Adrenal gland (tissue), 12 donors: ENCODE data around the gene MACROH2A1. TPM values are rescaled to one million over a fixed set of nuclear protein-coding genes. Genes with fewer than 3 reads are reported as not detected.
A peak's percentile ranks its signal among the peaks of the same experiment; 100 is the strongest.

ENCODE experiments used
- DNase-seq, 7 donors: peaks; one replicate each; pipeline ENCODE4 v3.0.0-alpha.2; 2019 to 2020
- H3K27ac ChIP-seq, 5 donors: fragments of 200-600 bp; sonication (generic) in 4 of 5; 1 replicate in 3 of 5; 2 replicates in 2 of 5; pipeline versions ENCODE4 v1.5.1 to v1.8.0; 2016 to 2020; ENCODE audit warnings: mild to moderate bottlenecking in 1 of 5
- H3K27me3 ChIP-seq: fragments of 200-600 bp; 2 replicates; pipeline ENCODE4 v1.8.0; 2021
- H3K36me3 ChIP-seq, 2 donors: fragments of 200-600 bp; replicated peaks in 1 of 2; 1 replicate in 1 of 2; 2 replicates in 1 of 2; pipeline versions ENCODE4 v1.5.1 to v1.8.0; 2018 to 2022
- H3K4me1 ChIP-seq, 2 donors: fragments of 200-600 bp; replicated peaks in 1 of 2; 1 replicate in 1 of 2; 2 replicates in 1 of 2; pipeline versions ENCODE4 v1.5.1 to v1.8.0; 2018 to 2021
- H3K4me3 ChIP-seq, 4 donors: fragments of 200-600 bp; sonication (generic) in 3 of 4; one replicate each; pipeline ENCODE4 v1.5.1; 2016 to 2018
- H3K9me3 ChIP-seq, 3 donors: fragments of 200-600 bp; sonication (generic) in 1 of 3; replicated peaks in 1 of 3; 1 replicate in 2 of 3; 2 replicates in 1 of 3; pipeline versions ENCODE4 v1.5.1 to v1.8.0; 2016 to 2021
- CTCF ChIP-seq, 6 experiments: fragments of 450-650 bp in 4 of 6; fragments of 200-600 bp in 2 of 6; sonication (generic) in 1 of 6; IDR thresholded peaks; 1 replicate in 5 of 6; 2 replicates in 1 of 6; pipeline versions ENCODE4 v1.5.1 to v1.8.0; 2016 to 2021; ENCODE audit warnings: antibody characterized with exemption in 6 of 6, mild to moderate bottlenecking in 2 of 6, moderate library complexity in 1 of 6
- POLR2A ChIP-seq, 2 donors: fragments of 450-650 bp; IDR thresholded peaks; one replicate each; pipeline ENCODE4 v1.6.1; 2017; ENCODE audit warnings: antibody characterized with exemption in 2 of 2, mild to moderate bottlenecking in 2 of 2, moderate library complexity in 1 of 2
- WGBS, 4 donors: extraction: QIAGEN DNeasy Blood & Tissue Kit in 2 of 4; methylation state at CpG; one replicate each; pipeline versions ENCODE4 v1.1.5 to v1.1.7; 2013 to 2017; 5-methylcytosine and 5-hydroxymethylcytosine counted together
- intact Hi-C, 2 donors: fragments of 100-400 bp; cut with DNase I; formaldehyde crosslinking; loops; one replicate each; pipeline versions ENCODE4 v1.14.1 to v1.15.0; 2022 to 2023
- polyA plus RNA-seq, 3 donors: library from polyadenylated mRNA; stranded (reverse); fragments of 200-250 nt in 2 of 3; fragments of 350-450 nt in 1 of 3; fragmentation: Illumina TruSeq in 1 of 3; extraction: RNeasy Lipid Tissue Mini Kit (QIAGEN cat#74804) in 1 of 3; gene quantifications; one replicate each; pipeline ENCODE4 v1.2.3, GENCODE V29; 2013 to 2014
- total RNA-seq, 9 donors: library from RNA; depleted of rRNA in 4 of 9; stranded (reverse); fragments of >200 nt in 4 of 9; fragments of 120-200 nt in 1 of 9; fragmentation: NEBNext Ultra II Directional in 1 of 9; extraction: Animal tissue kit (Norgen Biotek cat#: 25700) in 1 of 9; gene quantifications; one replicate each; pipeline versions ENCODE4 v1.1.0 to v1.2.4, GENCODE V29; 2013 to 2023
- donor health status: healthy with polysubstance abuse.
- donor health status: Bipolar disorder and iron deficiency.
- donor health status: DM: yes; HTN: yes; CAD: no.
- donor health status: DM: no; HTN: no; CAD: no.
- donor health status: DM: no; HTN: no; CAD: no.
- donor health status: DM: yes; HTN: yes; CAD: no.

The MACROH2A1 gene
- total and polyA plus RNA-seq, 12 donors, result 77.2 to 241 (median 144) TPM

GRCh38 chr5:135332519-135333150 is 66.4 kb downstream of the MACROH2A1 start:
- intact Hi-C loops, result loop anchor here (10.0 kb wide), 2 partner anchors 118 to 418 kb away; no protein-coding TSS in a partner anchor
- TF ChIP-seq POLR2A (IDR thresholded peaks at IDR 0.05), result no peak
- peak; percentile 34 to 67 (median 62) for TF ChIP-seq CTCF (IDR thresholded peaks at IDR 0.05)

GRCh38 chr5:135331612-135332011 is 67.4 kb downstream of the MACROH2A1 start:
- Histone ChIP-seq H3K27me3 (no peaks in the 10 kb centered on the region), H3K4me1 (no peaks in the 10 kb centered on the region), H3K4me3 (no peak overlapping the region), H3K27ac (no peak overlapping the region), H3K36me3 (peaks cover 0 to 8% of the 10 kb centered on the region in 2 donors), H3K9me3 (no peaks in the 10 kb centered on the region)
- no peak for TF ChIP-seq CTCF (IDR thresholded peaks at IDR 0.05)
- TF ChIP-seq POLR2A (IDR thresholded peaks at IDR 0.05), result no peak
- intact Hi-C loops, result loop anchor here (10.0 kb wide), 2 partner anchors 117 to 417 kb away; no protein-coding TSS in a partner anchor
- 89 to 97% (median 90%) methylated on average over 3 of the region's 3 CpGs for WGBS, 4 donors
- DNase-seq, result no peak

More at GRCh38 chr5:135332519-135333150, 66.4 kb downstream of the MACROH2A1 start:
- DNase-seq, result no peak
- H3K4me3 ChIP-seq, result no peak overlapping the region
- 23 to 29% (median 26%) methylated on average over 5 of the region's 5 CpGs for WGBS, 4 donors
- no peak overlapping the region for H3K27ac ChIP-seq
- peaks cover 0 to 15% of the 10 kb centered on the region in 2 donors for H3K36me3 ChIP-seq
- no peaks in the 10 kb centered on the region for H3K9me3 ChIP-seq
- H3K4me1 ChIP-seq, result no peaks in the 10 kb centered on the region
- H3K27me3 ChIP-seq, result no peaks in the 10 kb centered on the region

DNA sequence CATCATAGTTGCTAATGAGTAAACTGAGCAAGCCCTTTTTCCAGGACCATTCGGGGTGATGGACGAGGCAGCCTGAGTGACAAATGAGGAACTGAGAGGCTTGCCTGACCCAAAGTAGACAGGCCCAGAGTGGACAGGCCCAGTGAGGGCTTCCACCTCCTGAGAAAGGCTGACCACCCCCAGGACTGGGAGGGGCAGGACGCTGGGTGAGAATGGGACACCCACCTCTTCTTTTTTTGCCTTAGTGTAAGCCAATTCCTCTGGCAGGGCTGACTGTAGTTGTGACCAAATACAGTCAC is 68.3 kb downstream of the MACROH2A1 start:
- H3K27ac ChIP-seq, result no peak overlapping the region
- no peaks in the 10 kb centered on the region for H3K9me3 ChIP-seq
- TF ChIP-seq POLR2A (IDR thresholded peaks at IDR 0.05) (no peak), CTCF (IDR thresholded peaks at IDR 0.05) (no peak)
- no peaks in the 10 kb centered on the region for H3K4me1 ChIP-seq
- intact Hi-C loops, result loop anchor here (10.0 kb wide), 2 partner anchors 116 to 416 kb away; no protein-coding TSS in a partner anchor
- DNase-seq, result no peak
- H3K27me3 ChIP-seq, result no peaks in the 10 kb centered on the region
- H3K4me3 ChIP-seq, result no peak overlapping the region
- H3K36me3 ChIP-seq, result no peaks in the 10 kb centered on the region
- 73 to 94% (median 84%) methylated on average over 2 to 3 of the region's 3 CpGs; no CpG with 5 or more reads in 1 of the 4 donors for WGBS, 4 donors

DNA sequence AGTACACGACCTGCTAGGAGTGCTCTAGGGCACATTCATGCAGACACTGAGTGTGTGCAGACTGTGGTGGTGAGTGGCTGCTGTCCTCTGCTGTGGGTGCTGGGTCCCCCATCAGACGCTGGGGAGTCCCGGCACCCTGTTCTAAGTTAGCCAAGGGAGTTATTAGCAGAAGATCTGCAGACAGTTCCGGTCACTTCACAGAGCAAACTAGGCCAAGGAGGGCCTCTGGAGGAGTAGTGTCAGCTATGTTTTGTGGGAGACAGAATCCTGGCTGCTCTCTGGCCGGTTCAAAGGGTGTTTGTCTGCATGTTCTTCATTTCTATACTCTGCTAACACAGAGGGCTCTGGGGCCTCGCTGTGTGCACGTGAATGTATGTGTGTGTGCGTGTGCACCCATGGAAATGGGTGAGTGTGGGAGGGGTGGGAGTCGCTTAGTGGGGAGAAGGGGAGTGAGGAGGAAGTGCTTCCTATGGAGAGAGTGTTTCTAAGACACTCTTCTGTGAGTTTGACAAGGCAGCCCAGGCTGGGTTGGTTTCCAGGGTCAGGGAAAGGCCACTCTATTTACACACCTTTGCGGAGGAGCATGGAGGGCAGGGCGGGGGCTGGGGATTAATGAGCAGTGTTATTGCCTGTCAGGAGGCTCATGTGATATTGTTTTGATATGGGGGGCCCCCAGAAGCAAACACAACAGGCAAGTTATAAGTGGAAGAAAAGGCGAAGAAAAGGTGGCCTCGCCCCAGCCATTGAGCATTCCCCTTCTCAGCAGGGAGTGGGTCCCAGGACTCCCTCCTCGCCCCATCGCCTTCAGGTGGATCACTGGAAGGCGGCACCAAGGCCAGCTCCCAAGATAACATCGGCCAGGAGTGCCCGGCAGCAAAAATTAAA is 68.9 kb downstream of the MACROH2A1 start:
- Histone ChIP-seq H3K27me3 (no peaks in the 10 kb centered on the region), H3K36me3 (no peaks in the 10 kb centered on the region), H3K4me1 (no peaks in the 10 kb centered on the region), H3K9me3 (no peaks in the 10 kb centered on the region), H3K4me3 (no peak overlapping the region), H3K27ac (no peak overlapping the region)
- intact Hi-C loops, result loop anchor here (10.0 kb wide), 4 partner anchors 115 to 415 kb away; partner anchors contain the start of gene PITX1 (in 1 of the 2)
- TF ChIP-seq POLR2A (IDR thresholded peaks at IDR 0.05) (no peak), CTCF (IDR thresholded peaks at IDR 0.05) (no peak)
- 85 to 88% (median 86%) methylated on average over 17 to 18 of the region's 18 CpGs for WGBS, 4 donors
- no peak for DNase-seq
